GM19468 (cell line): Measurements from ENCODE around the gene CDYL2.

Source experiments
- ATAC-seq: cut with Tn5 transposase; IDR thresholded peaks from one replicate; pipeline ENCODE4 v1.9.1; 2021; ENCODE audit warnings: mild to moderate bottlenecking, moderate library complexity, moderate number of reproducible peaks; ENCODE audit not compliant: unreplicated experiment; ENCODE audit errors: extremely low read depth

The CDYL2 gene

GRCh38 chr16:80608946-80609345, 195.5 kb downstream of the CDYL2 start:
- ATAC-seq: no peak

DNA sequence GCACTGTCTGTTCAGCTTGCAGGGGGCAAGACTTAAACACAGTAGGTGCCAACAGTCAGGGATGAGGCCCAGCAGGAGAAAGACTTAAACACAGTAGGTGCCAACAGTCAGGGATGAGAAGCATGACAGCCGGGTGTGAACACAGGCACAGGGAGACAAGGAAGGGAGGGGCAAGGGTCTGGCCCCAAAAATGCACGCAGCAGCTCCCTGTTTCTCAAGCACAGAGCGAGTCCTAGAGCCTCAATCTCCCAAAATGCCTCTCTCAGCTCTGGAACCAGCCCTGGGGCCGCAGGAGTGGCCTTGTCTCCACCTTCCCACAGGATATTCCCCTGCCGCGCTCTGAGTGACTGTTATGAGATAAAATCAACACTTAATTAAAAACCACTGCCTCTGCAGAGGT, 197.2 kb downstream of the CDYL2 start:
- ATAC-seq: no peak

DNA sequence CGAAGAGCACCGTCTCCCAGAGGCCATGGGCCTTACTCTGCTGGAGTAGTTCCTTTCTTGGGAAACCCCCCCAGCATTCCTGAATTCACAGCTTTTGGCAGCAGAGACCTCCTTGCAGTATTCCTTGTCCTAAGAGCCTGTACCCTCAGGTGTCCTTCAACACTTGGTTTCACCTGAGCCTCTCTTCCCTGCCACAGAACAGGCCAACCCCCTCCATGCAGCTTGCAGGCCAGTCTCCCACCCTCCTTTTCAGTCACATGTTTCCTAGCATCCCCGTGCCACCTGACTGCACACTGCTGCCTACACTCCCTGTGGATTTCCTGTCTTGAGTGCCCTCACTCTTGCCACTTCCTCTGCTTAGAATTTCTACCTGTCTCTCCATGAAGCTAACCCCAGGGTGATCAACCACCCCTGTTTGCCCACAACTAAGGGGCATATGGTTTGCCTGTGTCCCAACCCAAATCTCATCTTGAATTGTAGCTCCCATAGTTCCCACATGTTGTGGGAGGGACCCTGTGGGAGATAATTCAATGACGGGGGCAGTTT, 198.1 kb downstream of the CDYL2 start:
- ATAC-seq: no peak

DNA sequence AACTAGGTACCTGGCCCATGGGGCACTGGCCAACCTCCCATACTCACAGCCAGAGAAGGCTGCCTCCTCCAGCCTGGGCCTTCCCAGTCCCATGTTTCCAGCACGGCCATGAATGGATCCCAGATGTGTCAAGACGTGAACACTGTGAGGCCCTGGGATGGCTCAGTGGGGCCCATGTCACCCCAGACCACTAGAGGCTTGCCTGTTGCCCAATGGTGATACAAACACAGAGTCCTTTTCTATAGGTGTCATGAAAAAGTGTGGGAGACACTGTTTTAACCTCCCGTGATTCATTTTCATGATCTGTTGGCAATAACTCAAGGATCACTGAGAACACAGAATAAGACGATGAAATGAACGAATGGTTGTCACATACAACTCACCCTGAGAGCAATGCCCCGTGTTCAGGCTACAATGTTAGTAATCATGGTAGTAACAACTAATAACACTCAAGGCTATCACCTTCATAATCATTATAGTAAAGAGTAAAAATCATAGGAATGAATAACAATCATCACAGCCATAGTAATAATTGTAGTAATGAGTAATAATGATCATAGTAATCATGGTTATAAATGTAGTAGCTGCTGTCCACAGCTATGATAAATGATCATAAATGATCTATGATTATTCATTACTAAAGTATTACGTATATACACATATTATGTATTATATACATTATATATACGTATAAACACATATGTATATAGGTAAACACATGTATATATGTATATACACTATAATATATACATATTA, 199.6 kb downstream of the CDYL2 start:
- no peak for ATAC-seq

DNA sequence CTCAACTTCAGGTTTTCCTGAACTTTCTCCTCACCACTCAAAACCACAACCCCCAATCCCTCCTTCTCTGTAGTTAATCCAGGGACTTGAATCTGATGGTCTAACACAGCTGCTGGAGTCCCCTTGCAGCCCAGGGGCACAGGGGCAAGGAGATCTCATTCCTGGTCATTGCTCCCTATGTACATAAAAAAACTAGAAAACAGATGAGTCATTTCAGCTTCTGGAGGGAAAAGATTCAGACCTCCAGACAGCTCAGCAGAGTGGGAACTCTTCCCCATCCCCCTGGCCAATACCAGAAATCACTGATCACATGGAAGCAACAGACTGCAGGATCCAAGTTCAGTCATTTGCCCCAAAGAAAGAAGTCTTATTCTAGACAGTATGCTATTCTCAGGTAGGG, 201.5 kb downstream of the CDYL2 start:
- no peak for ATAC-seq

GRCh38 chr16:80601182-80601581, 203.2 kb downstream of the CDYL2 start:
- ATAC-seq: no peak

DNA sequence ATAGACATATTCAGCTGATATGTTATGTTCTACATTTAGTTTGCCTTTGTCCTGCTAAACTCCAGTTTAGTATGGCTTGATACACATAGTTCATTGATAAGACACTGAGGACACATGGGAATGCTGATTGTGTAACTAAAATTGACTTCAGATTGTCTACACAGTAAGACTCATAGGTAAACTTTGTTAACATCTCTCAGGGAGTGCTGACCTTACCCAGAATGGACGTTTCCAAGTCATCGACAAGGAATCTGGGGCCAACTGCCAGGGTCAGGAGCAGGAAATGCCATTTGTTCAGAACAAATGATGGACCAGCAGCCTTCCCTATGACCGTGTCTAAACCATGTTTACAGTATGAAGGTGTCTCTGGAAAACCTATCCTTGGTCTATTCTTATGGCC, 204.9 kb downstream of the CDYL2 start:
- no peak for ATAC-seq

DNA sequence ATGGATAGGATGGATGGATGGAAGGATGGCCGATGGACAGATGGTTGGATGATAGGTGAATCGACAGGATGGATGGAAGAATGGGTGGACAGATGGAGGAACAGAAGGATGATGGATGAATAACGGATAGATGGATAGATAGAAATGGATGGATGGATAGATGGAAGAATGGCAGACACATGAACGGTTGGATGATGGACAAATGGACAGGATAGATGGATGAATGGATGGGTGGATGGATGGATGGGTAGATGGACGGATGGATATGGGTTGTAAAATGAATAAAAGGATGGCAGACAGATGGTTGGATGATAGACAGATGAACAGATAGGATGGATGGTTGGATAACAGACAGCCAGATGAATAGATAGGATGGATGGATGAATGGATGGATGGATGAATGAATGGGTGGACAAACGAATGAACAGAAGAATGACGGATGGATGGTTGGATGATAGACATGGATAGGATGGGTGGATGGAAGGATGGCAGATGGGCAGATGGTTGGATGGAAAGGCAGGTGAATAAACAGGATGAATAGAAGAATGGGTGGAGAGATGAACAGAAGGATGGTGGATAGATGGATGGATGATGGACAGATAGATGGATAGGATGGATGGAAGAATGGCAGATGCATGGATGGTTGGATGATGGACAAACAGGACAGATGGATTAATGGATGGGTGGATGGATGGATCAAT, 207.7 kb downstream of the CDYL2 start:
- no peak for ATAC-seq

DNA sequence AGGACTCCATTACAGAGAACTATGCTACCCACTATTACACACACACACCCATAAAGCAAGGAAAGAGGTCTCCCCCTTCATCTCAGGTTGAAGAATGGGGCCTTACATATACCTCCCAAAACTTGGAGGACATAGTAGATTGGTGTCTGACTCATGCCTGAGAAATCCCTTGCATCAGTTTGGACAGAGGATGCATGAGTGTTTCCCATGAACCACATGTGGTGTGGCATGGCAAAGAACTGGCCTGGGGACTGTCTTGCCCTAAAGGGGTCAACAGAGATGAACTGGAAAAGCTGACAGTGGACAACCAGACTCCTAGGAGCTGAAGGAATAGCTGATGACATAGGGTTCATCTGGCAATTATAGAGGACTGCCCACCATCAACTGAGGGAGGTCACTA, 209.6 kb downstream of the CDYL2 start:
- ATAC-seq: no peak

GRCh38 chr16:80592273-80592672, 212.1 kb downstream of the CDYL2 start:
- ATAC-seq: no peak

- ATAC-seq: peak; percentile 53
Observed at GRCh38 chr16:80591071-80591915, 213.1 kb downstream of the CDYL2 start.

- ATAC-seq: no peak
Observed at GRCh38 chr16:80587071-80587470, 217.3 kb downstream of the CDYL2 start.

DNA sequence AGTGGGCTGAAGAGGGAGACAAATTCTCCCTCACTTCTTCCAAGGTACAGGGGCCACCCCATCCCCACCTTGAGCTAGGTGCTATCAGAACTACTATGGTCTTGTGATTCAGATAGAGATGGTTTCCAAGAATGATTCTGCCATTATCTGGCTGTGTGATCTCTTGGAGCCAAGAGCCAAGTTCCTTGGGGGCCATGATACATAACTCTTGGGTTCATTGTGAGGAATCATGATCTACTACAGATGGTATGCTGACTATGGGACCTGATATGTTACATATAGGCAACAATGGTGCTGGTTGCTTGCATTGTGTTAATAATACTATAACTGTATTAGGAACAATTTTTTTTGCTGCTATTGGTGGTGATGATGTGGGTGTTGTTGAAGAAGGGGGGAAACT, 217.9 kb downstream of the CDYL2 start:
- ATAC-seq: no peak

DNA sequence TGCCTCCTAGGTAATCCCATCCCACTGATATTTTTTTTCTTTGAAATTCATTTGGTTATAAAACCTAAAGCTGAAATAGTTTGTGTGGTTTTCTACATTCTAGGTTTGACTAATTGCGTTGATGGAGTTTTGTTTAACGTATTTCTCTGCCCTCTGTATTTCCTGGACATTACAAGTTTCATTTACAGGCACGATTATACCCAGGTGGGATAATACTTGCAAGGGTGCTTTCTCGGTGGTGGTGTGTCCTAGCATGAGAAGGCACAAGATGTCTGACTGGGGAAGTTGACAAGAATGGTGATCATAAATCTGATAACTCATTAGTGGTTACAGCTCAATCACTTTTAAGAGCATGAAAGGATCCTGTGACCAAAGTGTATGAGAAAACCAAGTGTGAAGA, 218.6 kb downstream of the CDYL2 start:
- no peak for ATAC-seq

DNA sequence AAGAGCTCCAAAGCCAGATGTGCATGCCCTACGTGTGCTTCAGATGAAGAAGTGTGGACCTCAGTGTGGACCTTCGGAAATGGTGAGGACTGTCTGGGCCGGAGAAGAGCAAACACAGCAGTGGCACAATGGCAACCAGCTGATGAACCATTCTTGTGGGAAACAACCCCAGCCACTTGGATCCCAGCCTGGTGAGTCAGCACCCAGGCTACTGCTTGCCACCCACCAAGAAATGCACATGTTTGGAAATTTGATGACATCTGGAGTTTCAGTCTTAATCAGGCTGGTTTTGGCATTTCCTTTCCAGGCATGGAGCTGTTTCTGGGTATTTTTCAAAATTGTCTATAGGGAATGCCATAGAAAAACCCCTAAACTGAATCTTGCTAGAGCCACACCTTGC, 220.9 kb downstream of the CDYL2 start:
- ATAC-seq: no peak

DNA sequence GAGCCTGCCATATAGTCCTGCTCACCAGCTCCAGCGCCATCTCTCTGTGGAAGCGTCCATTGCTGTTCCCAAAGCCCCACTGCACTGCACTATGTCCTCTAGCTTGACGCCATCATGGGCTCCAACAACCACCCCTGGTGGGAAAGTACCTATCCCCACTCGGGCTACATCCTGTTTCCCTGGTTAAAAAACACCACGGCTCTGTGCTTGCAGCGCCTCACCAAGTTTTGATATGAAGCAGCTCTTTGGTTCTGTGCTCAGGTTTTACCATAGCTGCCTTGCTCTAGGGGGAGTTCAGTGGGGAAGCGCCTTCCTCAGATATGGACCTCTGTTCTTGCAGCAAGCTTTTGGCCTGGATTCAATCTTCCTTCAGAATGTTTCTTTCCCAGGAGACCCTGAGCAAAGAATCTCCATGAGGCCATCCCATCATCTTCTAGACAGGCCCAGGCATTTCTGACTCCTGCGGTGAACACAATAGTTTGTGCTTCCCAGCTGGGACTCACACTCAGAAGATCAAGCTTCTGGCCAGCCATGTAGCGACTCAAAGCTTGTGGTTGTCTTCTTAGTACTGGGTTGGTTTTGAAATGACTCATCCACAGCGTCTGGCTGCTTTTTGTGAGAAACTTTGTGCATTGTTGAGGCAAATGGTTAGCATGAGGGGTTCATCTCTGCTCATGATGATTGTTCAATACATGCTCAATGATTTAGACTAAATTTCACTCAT, 224.1 kb downstream of the CDYL2 start:
- peak; percentile 78 for ATAC-seq

GRCh38 chr16:80577485-80578280, 226.7 kb downstream of the CDYL2 start:
- no peak for ATAC-seq

- ATAC-seq: no peak
Observed at GRCh38 chr16:80576343-80576912, 228.0 kb downstream of the CDYL2 start.

DNA sequence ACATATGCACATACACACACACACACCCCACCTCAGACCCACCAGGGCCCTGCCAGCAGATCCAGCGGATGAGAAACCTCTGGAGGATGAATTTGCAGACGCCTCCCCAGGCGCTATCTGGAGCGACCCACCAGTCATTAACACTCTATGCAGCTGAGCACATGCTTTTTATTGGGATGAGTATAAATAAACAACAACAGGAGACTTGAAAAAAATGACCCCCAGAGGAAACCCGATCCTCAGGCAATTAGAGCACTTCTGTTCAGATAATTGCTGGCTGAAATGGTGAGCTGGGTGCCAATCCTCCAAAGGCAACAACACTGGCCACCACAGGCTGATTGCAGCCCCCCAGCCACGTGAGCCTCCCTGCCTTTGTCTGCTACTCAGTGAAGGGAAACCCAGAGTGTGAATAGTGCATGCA, 230.7 kb downstream of the CDYL2 start:
- ATAC-seq: no peak
